Endothelial cell of umbilical vein (primary cell): ENCODE measurements around the gene ESYT2. TPM values are rescaled to one million over a fixed set of nuclear protein-coding genes. Genes with fewer than 3 reads are reported as not detected.

Experiments
- BruUV-seq: library from RNA; stranded (reverse); fragments of 400-500 nt; replicated peaks from 2 replicates; lab custom pipeline; 2021; lab: Mats Ljungman, UMichigan
- CTCF ChIA-PET: fragments of 300-600, 350-600 bp; sonication (Branson Sonifier 250); formaldehyde crosslinking; loops from one replicate; lab custom pipeline; 2021; ENCODE audit warnings: antibody characterized with exemption, inconsistent platforms; lab: Charles Lee
- POLR2A ChIA-PET: fragments of 300-600, 350-600 bp; sonication (Branson Sonifier 250); formaldehyde crosslinking; loops from one replicate; lab custom pipeline; 2021; ENCODE audit warnings: antibody characterized with exemption, inconsistent platforms; lab: Charles Lee
- DNase-seq: peaks from one replicate; pipeline ENCODE4 v3.0.0-alpha.2; 2011; ENCODE audit warnings: low read depth, low spot score
- FAIRE-seq: peaks from 2 replicates; lab custom pipeline; 2011; peaks lifted over from hg19 to GRCh38; lab: Jason Lieb, UNC
- H2AFZ ChIP-seq: 2 replicates; pipeline ENCODE4 v1.6.0; 2012; ENCODE audit warnings: low read depth, low read length, control low read depth, inconsistent platforms
- H3K27ac ChIP-seq: 2 replicates; pipeline ENCODE4 v1.5.1; 2011; ENCODE audit warnings: low read depth, mild to moderate bottlenecking, control low read depth, low read length, moderate library complexity; ENCODE audit not compliant: insufficient read depth
- H3K27me3 ChIP-seq, 2 experiments: 2 replicates each; pipeline versions ENCODE4 v1.6.0 to v1.6.1; 2011; ENCODE audit warnings: low read length in 2 of 2, mixed read lengths in 1 of 2; ENCODE audit not compliant: control insufficient read depth in 2 of 2, insufficient read depth in 2 of 2
- H3K36me3 ChIP-seq, 2 experiments: 2 replicates in 1 of 2; 3 replicates in 1 of 2; pipeline ENCODE4 v1.5.1; 2011; ENCODE audit warnings: low read length in 2 of 2, mild to moderate bottlenecking in 1 of 2, moderate library complexity in 1 of 2; ENCODE audit not compliant: control insufficient read depth in 2 of 2, insufficient read depth in 2 of 2; ENCODE audit errors: extremely low read depth in 1 of 2
- H3K4me1 ChIP-seq: 3 replicates; pipeline ENCODE4 v1.5.1; 2011; ENCODE audit warnings: mild to moderate bottlenecking, low read length; ENCODE audit not compliant: control insufficient read depth, insufficient read depth; ENCODE audit errors: extremely low read depth
- H3K4me2 ChIP-seq: 2 replicates; pipeline ENCODE4 v1.6.1; 2011; ENCODE audit warnings: low read length, control low read depth, mixed read lengths; ENCODE audit not compliant: insufficient read depth
- H3K4me3 ChIP-seq, 3 experiments: fragments of 200-600 bp in 1 of 3; sonication (generic), shearing (Covaris generic) in 1 of 3; replicated peaks in 1 of 3; 2 replicates each; pipeline ENCODE4 v1.5.1; 2011 to 2016; ENCODE audit warnings: control low read depth in 3 of 3, low read length in 3 of 3, mild to moderate bottlenecking in 2 of 3, inconsistent platforms in 1 of 3, low read depth in 1 of 3, moderate library complexity in 1 of 3; ENCODE audit not compliant: insufficient read depth in 1 of 3
- H3K79me2 ChIP-seq: 2 replicates; pipeline ENCODE4 v1.6.0; 2012; ENCODE audit warnings: low read length, inconsistent platforms; ENCODE audit not compliant: control insufficient read depth, insufficient read depth
- H3K9ac ChIP-seq: replicated peaks from 2 replicates; pipeline ENCODE3; 2011; ENCODE audit warnings: low read length, control low read depth; ENCODE audit not compliant: insufficient read depth; ENCODE audit errors: extremely low read depth
- H3K9me1 ChIP-seq: replicated peaks from 3 replicates; pipeline ENCODE4 v1.6.0; 2011; ENCODE audit warnings: mild to moderate bottlenecking, low read length; ENCODE audit not compliant: control insufficient read depth, insufficient read depth; ENCODE audit errors: extremely low read depth
- H3K9me3 ChIP-seq: replicated peaks from 2 replicates; pipeline ENCODE4 v1.5.1; 2012; ENCODE audit warnings: low read length, inconsistent platforms; ENCODE audit not compliant: control insufficient read depth, insufficient read depth
- H4K20me1 ChIP-seq: replicated peaks from 2 replicates; pipeline ENCODE3; 2011; ENCODE audit warnings: mild to moderate bottlenecking, low read length; ENCODE audit not compliant: control insufficient read depth, insufficient read depth; ENCODE audit errors: extremely low read depth
- CTCF ChIP-seq, 2 donors: IDR thresholded peaks; 1 replicate in 1 of 2; 2 replicates in 1 of 2; pipeline ENCODE4 v1.5.1; 2011; ENCODE audit warnings: low read length in 2 of 2, mild to moderate bottlenecking in 2 of 2, moderate library complexity in 2 of 2, control low read depth in 1 of 2, inconsistent platforms in 1 of 2, low read depth in 1 of 2; ENCODE audit not compliant: insufficient read depth in 1 of 2; ENCODE audit errors: extremely low read depth in 1 of 2
- FOS ChIP-seq: IDR thresholded peaks from 2 replicates; pipeline ENCODE4 v1.6.1; 2011; ENCODE audit warnings: mild to moderate bottlenecking, low read length, moderate library complexity, borderline replicate concordance; ENCODE audit not compliant: insufficient read depth
- GATA2 ChIP-seq: IDR thresholded peaks from 2 replicates; pipeline ENCODE4 v1.7.0; 2011; ENCODE audit warnings: low read depth, mild to moderate bottlenecking, moderate library complexity, mixed read lengths, low read length; ENCODE audit not compliant: insufficient read length, insufficient read depth
- JUN ChIP-seq: IDR thresholded peaks from 2 replicates; pipeline ENCODE4 v1.6.1; 2011; ENCODE audit warnings: borderline replicate concordance, low read depth; ENCODE audit not compliant: insufficient read length, insufficient read depth
- MYC ChIP-seq: IDR thresholded peaks from one replicate; pipeline ENCODE4 v1.6.1; 2011; ENCODE audit warnings: mild to moderate bottlenecking, low read depth, low read length
- POLR2A ChIP-seq: IDR thresholded peaks from 2 replicates; pipeline ENCODE4 v1.6.1; 2012; ENCODE audit warnings: low read depth, mild to moderate bottlenecking, control low read depth, low read length
- POLR2AphosphoS5 ChIP-seq: IDR thresholded peaks from 2 replicates; pipeline ENCODE4 v1.6.1; 2012; ENCODE audit warnings: low read depth, mild to moderate bottlenecking, control low read depth, low read length, moderate library complexity; ENCODE audit not compliant: insufficient read depth
- dilution Hi-C: fragments of 300-500 bp; cut with MboI; formaldehyde crosslinking; loops from one replicate; pipeline ENCODE4 v1.15.0; 2019; ENCODE audit warnings: low sequenced_read_pairs; ENCODE audit not compliant: extremely low pct_ligation_motif_present
- intact Hi-C: fragments of 100-400 bp; cut with micrococcal nuclease; formaldehyde crosslinking; loops from one replicate; pipeline ENCODE4 v1.10.0; 2022
- polyA plus RNA-seq, 4 experiments: library from polyadenylated mRNA; depleted of rRNA in 3 of 4; stranded (reverse) in 3 of 4; unstranded in 1 of 4; fragments of >200 nt; gene quantifications; 2 replicates each; pipeline versions ENCODE4 v1.2.1 to v1.2.3, GENCODE V29; 2011 to 2012; ENCODE audit warnings: missing spikeins in 1 of 4
- total RNA-seq: library from RNA; stranded (reverse); gene quantifications from 2 replicates; pipeline ENCODE4 v1.2.3, GENCODE V29; 2021
- TF ChIP-seq, protein P1 (sequence below): IDR thresholded peaks from 2 replicates; pipeline ENCODE4 v1.6.1; 2011; ENCODE audit not compliant: insufficient read depth, insufficient read length

Gene ESYT2
- total and polyA plus RNA-seq, 2 donors (not counting 3 experiments of a cell fraction or from before 2014, with no cell fraction given), result 18.8 to 46.6 TPM

DNA sequence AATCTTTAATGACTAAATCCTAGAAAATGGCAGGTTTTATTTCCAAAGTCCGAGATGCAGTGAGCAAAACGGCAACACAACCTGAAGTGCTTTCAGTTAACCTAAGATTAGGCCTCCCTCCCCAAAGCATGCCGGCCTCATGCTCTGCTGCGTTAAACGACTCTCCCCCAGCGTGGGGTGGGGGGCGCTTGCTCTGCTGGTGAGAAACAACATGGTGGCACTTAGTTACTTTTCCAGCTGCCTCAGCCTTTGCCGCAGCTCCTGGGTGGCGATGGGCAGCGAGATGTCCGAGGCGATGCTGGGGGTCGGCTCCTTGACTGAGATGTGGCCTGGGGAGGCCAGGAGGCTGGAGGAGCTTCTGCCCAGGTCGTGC, 88.0 kb downstream of the ESYT2 start:
- no TSS peak for BruUV-seq
- H3K9ac ChIP-seq, result no peak overlapping the region
- H2AFZ ChIP-seq, result no peak overlapping the region
- H4K20me1 ChIP-seq, result no peaks in the 10 kb centered on the region
- no peaks in the 10 kb centered on the region for H3K9me3 ChIP-seq
- TF ChIP-seq, protein P1, sequence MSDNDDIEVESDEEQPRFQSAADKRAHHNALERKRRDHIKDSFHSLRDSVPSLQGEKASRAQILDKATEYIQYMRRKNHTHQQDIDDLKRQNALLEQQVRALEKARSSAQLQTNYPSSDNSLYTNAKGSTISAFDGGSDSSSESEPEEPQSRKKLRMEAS, result no peak
- TF ChIP-seq POLR2A (no peak), GATA2 (no peak), MYC (no peak), POLR2AphosphoS5 (no peak), FOS (no peak), JUN (no peak), CTCF (IDR thresholded peaks at IDR 0.05; ENCODE audit: extremely low read depth in 1 of 2, insufficient read depth in 1 of 2, low read depth in 1 of 2, low read length in 2 of 2) (no peak)
- POLR2A ChIA-PET, result interaction anchor here (2.4 kb wide), 1 partner anchor 37 kb away, joined by 12 read pairs; the partner anchor contains the start of gene NCAPG2
- intact Hi-C loops (loop anchor here (1.0 to 2.0 kb wide), 5 partner anchors 37 to 124 kb away; partner anchors contain the start of genes DYNC2I1, ESYT2 and NCAPG2), dilution Hi-C loops (no loop called here)
- H3K4me1 ChIP-seq, result peaks cover 22% of the 10 kb centered on the region
- no peaks in the 10 kb centered on the region for H3K27me3 ChIP-seq
- peak overlapping the region; percentile 1 for H3K4me2 ChIP-seq
- FAIRE-seq (no peak), DNase-seq (no peak)
- no peak overlapping the region for H3K4me3 ChIP-seq
- no peaks in the 10 kb centered on the region for H3K79me2 ChIP-seq
- H3K27ac ChIP-seq, result peak overlapping the region; percentile 69
- CTCF ChIA-PET, result interaction anchor here (0.9 to 4.3 kb wide), 12 partner anchors 12 to 235 kb away, joined by 3 to 39 read pairs (median 6); partner anchors contain the start of genes ESYT2 and NCAPG2
- peaks cover 0 to 17% of the 10 kb centered on the region in 2 experiments for H3K36me3 ChIP-seq
- no peaks in the 10 kb centered on the region for H3K9me1 ChIP-seq
